SW 1271 (cell line): ENCODE data around the gene ADCY9.
"Not testable (repeated sequence)": the region's sequence is repeated elsewhere in the genome, so short reads cannot be mapped to it uniquely, and the experiment has no call there.

Experiments
- DNase-seq, 2 experiments: peaks; one replicate each; lab custom pipeline; 2025; lab: John Stamatoyannopoulos, UW

ADCY9 gene

GRCh38 chr16:4093495-4094126 lies 22.6 kb downstream of the ADCY9 start:
- DNase-seq, result no peak

- no peak for DNase-seq
Observed at GRCh38 chr16:4092547-4093265, 23.5 kb downstream of the ADCY9 start.

- DNase-seq, result no peak
Observed at GRCh38 chr16:4091240-4092012, 24.8 kb downstream of the ADCY9 start.

GRCh38 chr16:4090351-4090851 lies 25.8 kb downstream of the ADCY9 start:
- DNase-seq, result no peak

- no peak for DNase-seq
Observed at GRCh38 chr16:4089811-4090301, 26.4 kb downstream of the ADCY9 start.

- no peak for DNase-seq
Observed at GRCh38 chr16:4089251-4089810, 26.9 kb downstream of the ADCY9 start.

- DNase-seq, result no peak
Observed at GRCh38 chr16:4087990-4088577, 28.2 kb downstream of the ADCY9 start.

GRCh38 chr16:4087099-4087885 lies 28.9 kb downstream of the ADCY9 start:
- DNase-seq, result no peak

- no peak for DNase-seq
Observed at GRCh38 chr16:4086153-4086552, 30.1 kb downstream of the ADCY9 start.

GRCh38 chr16:4085405-4085970 lies 30.8 kb downstream of the ADCY9 start:
- no peak for DNase-seq

GRCh38 chr16:4083347-4083870 lies 32.8 kb downstream of the ADCY9 start:
- no peak for DNase-seq

GRCh38 chr16:4082474-4083044 lies 33.7 kb downstream of the ADCY9 start:
- no peak for DNase-seq

GRCh38 chr16:4081521-4082021 lies 34.7 kb downstream of the ADCY9 start:
- no peak for DNase-seq

- no peak for DNase-seq
Observed at GRCh38 chr16:4081047-4081446, 35.2 kb downstream of the ADCY9 start.

GRCh38 chr16:4077174-4077649 lies 39.0 kb downstream of the ADCY9 start:
- DNase-seq, result no peak

- DNase-seq, result no peak
Observed at GRCh38 chr16:4075534-4075933, 40.7 kb downstream of the ADCY9 start.

- DNase-seq, result not testable (repeated sequence)
Observed at GRCh38 chr16:4073150-4073549, 43.1 kb downstream of the ADCY9 start.

GRCh38 chr16:4071686-4072561 lies 44.3 kb downstream of the ADCY9 start:
- no peak for DNase-seq

GRCh38 chr16:4070936-4071335 lies 45.3 kb downstream of the ADCY9 start:
- DNase-seq, result no peak
